HG03280 (cell line): ENCODE measurements around the gene SLC16A8.

Experiments used
- ATAC-seq: cut with Tn5 transposase; IDR thresholded peaks from one replicate; pipeline ENCODE4 v1.9.1; 2021; ENCODE audit warnings: mild to moderate bottlenecking, moderate library complexity; ENCODE audit not compliant: unreplicated experiment

SLC16A8 gene

DNA sequence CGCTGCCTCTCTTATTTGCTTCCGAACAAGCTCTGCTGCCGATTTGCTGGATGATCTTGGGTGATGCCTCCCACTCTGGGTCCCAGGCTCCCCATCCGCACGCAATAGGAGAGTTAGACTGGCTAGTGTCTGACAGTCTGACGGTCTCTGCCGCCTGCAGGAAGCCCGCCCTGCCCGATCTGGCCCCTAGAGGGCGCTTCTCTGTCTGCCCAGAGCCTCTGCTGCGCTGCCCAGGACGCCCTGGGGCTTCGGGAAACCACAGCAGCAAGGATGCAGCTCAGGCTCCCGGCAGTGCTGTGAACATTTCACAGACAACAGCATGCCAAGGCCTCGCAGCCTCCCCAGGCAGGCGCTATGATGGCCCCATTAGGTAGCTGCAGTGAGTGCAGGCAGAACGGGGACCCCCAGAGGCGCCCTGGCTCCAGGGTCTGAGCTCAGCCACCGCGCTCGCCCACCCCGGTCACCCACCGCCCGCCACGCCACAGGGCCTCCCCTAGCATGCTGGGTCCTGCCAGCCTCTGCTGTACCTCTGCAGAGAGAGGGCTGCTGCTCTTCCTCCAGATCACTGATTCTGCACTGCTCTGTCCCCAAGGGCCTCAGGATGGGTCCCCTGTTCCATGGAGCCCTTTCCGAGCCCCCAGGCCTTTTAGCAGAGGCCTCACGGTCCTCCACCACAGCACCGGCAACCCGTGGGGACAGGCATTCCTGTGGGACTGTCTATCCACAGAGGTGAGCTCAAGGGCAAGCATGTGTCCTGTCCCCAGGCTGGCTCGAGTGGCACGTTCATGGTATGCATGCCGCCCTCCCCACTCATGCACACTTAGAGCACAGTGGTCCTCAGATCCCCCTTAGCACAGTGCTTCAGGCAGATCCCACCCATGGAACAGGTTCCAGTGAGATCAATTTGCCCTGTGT lies 30.8 kb upstream of the SLC16A8 start:
- ATAC-seq: no peak

- ATAC-seq: no peak
These were observed 28.4 kb upstream of the SLC16A8 start for GRCh38 chr22:38112381-38112780.

DNA sequence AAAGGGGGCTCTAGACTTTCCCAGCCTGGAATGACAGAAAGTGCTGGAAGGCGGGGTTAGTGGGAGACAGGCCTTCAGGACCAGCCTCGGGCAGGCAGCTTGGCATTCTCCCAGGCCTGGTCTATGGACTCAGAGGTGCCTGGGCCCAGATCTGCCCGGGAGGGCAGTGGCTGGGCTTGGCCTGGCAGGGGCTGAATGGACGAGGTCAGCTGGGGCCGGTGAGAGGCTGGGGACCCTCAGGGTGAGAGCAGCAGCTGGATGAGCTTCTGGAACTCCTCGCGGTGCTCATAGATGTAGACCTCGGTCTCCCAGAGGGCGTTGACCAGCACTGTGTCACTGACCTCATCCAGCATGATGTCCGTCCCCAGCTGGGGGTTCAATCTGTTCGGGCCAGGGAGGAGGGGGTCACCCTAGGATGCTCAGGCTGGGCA lies 28.0 kb upstream of the SLC16A8 start:
- no peak for ATAC-seq

DNA sequence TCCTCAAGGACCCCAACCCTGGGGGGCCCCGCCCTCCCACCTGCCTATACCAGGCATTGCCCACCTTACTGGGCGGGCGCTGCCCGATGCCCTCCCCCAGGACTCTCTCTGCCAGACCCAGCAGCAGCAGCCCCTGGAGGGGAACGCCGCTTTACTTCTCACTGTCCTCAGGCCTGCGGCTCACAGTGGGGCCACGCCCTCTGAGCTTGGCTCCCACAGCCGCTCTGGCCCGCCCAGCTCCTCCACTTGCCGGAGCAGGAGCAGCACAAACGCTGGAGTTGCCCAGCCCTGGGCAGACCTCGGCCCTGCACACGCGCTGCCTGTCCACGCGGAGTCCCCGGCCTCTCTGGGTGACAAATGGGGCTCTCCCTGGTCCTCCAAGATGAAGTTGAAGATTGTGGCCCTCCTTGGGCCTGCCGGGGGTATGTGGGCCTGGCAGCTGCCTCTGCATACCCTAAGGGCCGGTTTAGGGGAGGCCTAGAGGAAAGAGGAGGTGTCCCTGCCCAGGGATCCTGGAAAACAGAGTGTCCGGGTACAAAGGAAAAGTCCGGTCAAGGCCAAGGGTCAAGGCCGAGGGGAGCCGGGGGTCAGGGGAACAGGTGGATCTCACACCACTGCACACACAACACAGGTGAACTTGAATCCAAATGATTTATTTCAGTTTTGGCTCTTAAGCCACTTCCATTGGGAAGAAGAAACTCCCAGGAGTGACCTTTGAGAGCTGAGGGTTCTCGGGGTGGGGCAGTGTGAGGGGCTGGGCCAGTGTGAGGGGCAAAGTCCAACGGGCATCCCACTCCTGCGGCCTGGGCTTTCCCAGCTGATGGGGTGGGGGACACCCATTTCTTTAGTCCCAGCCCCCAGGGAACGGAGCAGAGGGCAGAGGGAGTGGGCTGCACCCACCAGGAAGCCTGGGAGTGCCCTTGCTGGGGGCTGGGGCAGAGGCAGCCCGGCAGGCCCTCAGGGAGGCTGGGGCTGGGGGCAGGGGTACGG lies 27.2 kb upstream of the SLC16A8 start:
- no peak for ATAC-seq

DNA sequence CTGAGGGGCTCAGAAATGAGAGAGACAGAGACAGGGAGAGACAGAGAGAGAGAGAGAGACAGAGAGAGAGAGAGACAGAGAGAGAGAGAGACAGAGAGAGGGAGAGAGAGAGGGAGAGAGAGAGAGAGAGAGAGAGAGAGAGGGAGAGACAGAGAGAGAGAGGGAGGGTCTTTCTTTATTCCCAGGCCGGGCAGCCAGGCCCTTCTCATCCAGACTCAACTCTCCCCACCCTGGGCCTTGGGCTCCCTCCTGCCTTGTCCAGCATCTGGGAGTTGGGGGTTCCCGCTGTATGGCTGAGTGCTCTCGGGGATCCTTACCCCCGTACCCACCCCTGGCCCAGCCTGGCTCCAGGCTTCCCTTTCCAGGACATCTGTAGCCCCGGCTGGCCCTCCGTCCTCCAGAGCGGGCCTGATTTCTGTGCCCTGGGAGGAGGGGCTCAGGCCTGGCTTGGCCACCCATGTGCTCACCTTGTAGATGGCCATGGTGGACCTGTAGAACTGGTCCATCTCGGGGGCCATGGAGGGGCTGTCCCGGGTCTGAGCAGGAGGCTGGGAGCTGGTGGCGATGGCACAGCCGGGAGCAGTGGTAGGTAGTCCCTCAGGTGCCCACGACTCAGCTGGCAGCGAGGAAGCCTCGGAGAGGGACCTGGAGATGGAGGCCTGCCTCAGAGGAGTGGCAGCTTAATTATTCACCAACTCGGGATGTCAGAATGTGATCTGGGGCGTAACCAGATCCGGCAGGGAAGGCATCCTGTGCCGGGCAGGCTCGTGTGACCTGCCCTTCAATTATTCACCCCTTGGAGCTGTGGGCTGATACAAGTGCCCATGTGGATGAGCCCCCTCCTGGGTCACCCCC lies 26.3 kb upstream of the SLC16A8 start, which contains the start of gene BAIAP2L2:
Gene BAIAP2L2, minus strand, starts transcription at position 677 of the 855 bp plus-strand sequence. Its CDS starts 159 bp downstream, at position 518.
- no peak for ATAC-seq

DNA sequence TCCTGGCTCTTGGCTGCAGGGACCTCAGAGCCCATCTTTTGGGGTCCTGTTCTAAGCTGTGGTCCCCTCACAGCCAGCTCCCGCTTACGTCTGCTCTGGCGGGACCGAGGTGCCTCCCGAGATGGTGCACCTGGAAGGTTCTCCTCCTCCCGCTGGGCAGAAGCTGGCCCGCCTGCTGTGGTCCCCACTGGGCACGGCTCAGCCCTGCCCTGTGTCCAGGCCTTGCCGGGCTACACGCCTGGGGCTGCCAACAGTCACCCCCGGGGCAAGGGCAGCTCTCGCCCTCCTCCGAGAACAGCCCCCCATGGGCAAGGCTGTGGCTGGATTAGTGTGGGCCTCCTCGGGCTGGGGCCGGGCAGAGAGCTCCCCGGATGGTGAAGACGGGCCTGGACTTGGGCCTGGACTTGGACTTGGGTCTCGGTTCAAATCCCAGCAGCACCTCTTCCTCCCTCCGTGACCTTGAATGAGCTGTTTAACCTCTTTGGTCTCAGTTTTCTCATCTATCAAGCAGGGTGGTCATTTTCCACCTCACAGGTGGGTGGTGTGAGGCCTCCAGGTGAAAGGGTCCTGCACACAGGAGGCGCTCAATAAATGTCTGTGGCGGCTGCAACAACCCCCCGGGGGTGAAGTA lies 25.5 kb upstream of the SLC16A8 start:
- ATAC-seq: no peak

DNA sequence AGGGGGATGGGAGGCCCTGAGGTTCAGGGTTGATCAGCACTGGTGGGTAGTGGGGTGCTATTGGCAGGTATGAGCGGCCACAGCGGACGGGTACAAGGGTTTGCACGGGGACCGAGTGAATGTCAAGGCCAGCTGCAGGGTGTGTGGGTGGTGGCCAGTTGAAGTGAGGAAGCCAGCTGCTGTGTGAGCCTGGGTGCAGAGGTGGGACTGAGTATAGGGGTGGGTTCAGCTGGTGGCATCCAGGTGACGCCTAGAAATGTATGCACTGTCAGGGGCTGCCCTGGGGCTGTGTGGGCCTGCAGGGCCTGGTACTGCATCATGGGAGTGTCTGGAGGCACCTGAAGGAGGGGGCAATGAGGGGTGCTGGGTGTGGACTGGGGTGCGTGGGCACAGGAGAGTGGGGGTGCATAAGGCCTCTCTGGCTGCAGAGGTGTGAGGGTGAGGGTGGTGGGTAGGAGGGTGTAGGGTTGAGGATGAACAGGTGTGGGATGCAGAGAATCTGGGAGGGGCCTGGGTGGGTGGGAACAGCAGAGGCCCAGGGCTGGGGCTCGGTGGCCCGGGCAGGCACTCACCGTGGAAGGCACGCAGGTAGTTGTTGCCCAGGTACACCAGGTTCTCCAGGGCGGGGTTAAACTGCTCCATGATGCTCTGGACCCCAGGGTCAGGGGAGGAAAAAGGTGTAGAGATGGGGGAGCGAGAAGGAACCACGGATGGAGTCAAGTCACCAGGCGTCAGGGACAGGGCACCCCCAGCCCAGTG lies 24.8 kb upstream of the SLC16A8 start:
- ATAC-seq: no peak

DNA sequence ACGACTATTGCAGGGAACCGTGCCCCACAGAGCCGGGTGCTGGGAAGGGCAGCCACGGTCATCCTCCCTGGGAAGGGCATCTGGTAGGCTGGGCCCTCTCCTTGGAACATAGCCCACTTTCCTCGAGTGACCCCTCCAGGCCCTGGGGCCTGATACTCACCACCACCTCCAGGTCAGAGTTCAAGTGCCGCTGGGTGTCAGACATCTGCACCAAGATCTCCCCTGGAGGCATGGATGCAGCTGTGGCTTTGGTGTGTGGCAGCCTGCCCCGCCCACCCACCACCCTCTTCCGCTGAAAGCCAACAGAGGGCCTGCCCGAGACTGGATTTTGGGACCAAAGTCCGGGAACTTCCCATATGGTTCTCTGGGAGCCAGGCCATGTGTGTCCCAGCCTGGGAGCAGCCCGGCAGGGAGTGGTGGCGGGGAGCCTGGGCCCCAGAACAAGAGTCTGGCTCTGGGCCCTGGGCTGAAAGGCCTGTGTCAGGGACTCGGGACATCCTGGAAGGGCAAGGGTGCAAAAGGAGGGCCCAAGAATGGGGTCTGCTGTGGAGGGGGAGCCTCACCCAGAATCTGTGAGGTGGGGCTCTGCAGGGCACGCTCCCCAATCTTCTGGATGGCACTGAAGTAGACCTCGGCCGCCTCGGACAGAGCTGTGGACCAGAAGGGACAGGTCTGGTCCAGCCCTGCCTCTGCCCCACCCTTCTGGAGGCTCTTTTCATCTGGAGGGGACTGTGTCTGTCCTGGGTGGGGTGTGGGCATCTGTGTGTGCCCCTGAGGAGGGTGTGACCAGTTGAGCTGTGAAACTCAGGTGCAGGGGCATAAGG lies 23.9 kb upstream of the SLC16A8 start:
- ATAC-seq: no peak

- ATAC-seq: no peak
These were observed 23.0 kb upstream of the SLC16A8 start for GRCh38 chr22:38106814-38107578.

- ATAC-seq: no peak
These were observed 20.1 kb upstream of the SLC16A8 start for GRCh38 chr22:38104084-38104483.

GRCh38 chr22:38103641-38104040 lies 19.7 kb upstream of the SLC16A8 start:
- no peak for ATAC-seq

DNA sequence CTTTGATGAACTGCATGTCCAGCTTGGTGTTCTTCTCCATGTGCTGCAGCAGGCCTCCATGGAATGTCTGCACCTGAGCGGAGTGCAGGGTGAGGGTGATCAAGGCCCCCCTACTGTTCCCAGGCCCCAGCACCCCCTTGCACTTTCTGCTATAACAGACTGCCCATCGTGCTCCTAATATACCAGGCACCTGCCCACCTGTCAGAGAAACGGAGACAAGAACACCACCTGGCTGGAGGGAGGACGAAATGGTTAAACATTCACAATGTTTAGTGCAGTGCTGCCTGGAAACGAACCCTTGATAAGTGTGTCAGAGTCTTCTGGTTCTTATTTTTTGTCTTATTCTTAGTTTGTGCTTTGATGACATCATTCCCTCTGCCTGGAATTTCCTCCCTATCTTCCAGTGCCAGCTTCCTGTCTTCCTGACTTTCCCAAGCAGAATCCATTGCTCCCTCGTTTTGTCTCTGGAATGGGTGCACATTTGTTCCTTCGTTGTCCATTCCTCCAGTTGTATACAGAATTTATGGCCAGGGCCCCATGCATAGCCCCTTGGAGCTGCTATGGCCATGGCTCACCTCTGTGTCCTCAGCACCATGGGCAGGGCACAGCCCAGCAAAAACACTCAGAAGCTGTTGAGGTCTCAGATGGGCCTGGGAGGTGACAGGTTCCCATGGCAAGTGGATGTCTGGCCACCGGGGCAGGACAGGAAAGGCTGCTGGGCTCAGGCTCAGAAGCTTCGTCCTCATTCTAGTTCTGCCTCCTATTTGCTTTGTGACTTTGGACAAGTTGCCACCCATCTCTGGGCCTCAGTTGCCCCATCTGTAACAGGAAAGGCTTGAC lies 14.6 kb upstream of the SLC16A8 start:
- no peak for ATAC-seq

GRCh38 chr22:38097557-38098409 lies 13.8 kb upstream of the SLC16A8 start:
- no peak for ATAC-seq

DNA sequence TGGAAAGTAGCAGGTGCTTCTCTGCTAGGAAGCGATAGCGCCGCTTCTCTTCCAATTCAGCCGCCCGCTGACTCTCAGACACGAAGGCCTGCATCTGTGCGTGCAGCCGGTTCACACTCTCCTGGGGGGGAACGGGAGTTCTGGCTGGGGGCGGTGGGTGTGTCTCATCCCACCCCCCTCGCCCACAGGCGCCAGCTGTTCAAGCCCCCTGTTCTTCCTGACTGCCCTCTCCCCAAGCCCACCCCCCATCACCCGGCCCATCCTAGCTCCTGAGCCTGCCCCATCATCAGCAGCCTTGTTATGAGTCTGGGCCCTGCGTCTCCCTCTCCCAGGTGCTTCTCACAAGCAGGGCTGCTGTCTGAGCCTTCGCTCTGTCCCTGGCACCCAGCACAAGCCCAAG lies 13.1 kb upstream of the SLC16A8 start:
- ATAC-seq: no peak

DNA sequence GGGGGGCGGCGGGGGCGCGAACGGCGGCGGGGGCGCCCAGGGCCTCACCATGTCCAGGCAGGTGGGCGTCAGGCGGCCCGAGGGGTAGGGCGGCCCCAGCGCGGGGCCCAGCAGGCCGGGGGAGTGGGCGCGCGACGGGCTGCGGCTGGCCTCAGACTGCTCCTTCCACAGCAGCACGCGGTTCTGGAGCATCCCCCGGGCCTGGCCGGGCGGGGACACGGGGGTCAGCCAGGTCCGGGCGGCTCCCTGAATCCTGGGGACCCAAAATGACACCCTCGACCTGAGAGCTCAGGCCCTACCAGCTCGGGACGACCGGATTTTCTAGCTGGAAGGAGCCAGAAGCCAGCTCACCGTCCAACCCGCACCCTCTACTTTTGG lies 5.5 kb upstream of the SLC16A8 start:
- no peak for ATAC-seq
